Measurements from ENCODE around the gene TLX1.

GRCh38 chr10:101145145-101145544 lies 14.0 kb downstream of the TLX1 start:
- TF ChIP-seq CTCF (conservative IDR thresholded peaks at IDR 0.05) = no peak
- no peak for TF ChIP-seq EZH2 (IDR thresholded peaks at IDR 0.05; ENCODE audit: low read depth)
